Lower leg skin (tissue), 4 donors: ENCODE results near the gene DUSP3. TPM values are rescaled to one million over a fixed set of nuclear protein-coding genes. Genes with fewer than 3 reads are reported as not detected.

Experiments
- DNase-seq, 2 donors: peaks; one replicate each; pipeline ENCODE4 v3.0.0-alpha.2; 2019; ENCODE audit warnings: low spot score in 2 of 2
- H3K4me3 ChIP-seq: fragments of 200-600 bp; sonication (generic); 2 replicates; pipeline ENCODE4 v1.5.1; 2017; ENCODE audit warnings: mild to moderate bottlenecking, low read depth; ENCODE audit not compliant: poor library complexity, severe bottlenecking
- CTCF ChIP-seq, 3 donors: fragments of 450-650 bp; IDR thresholded peaks; one replicate each; pipeline ENCODE4 v1.5.1; 2016; ENCODE audit warnings: antibody characterized with exemption in 3 of 3, mild to moderate bottlenecking in 3 of 3, moderate library complexity in 2 of 3
- POLR2A ChIP-seq, 2 donors: fragments of 450-650 bp; IDR thresholded peaks; one replicate each; pipeline ENCODE4 v1.6.1; 2016 to 2017; ENCODE audit warnings: antibody characterized with exemption in 2 of 2, mild to moderate bottlenecking in 1 of 2, moderate library complexity in 1 of 2
- WGBS, 2 donors: methylation state at CpG; one replicate each; pipeline ENCODE4 v1.1.5; 2018; 5-methylcytosine and 5-hydroxymethylcytosine counted together
- intact Hi-C: fragments of 100-400 bp; cut with DNase I; formaldehyde crosslinking; loops from one replicate; pipeline ENCODE4 v1.15.0; 2023; ENCODE audit warnings: low total_unique reads
- total RNA-seq, 4 donors: library from RNA; depleted of rRNA; stranded (reverse); fragments of >200 nt; gene quantifications; one replicate each; pipeline ENCODE4 v1.1.0, GENCODE V29; 2016

The DUSP3 gene
- total RNA-seq, 4 donors from 2014 or later, result 33.2 to 44.1 (median 37.9) TPM

- WGBS, 2 donors, result 85 to 91% methylated on average over 2 of the region's 2 CpGs
- TF ChIP-seq CTCF (IDR thresholded peaks at IDR 0.05), result no peak
- TF ChIP-seq POLR2A (IDR thresholded peaks at IDR 0.05), result no peak
- no peak overlapping the region for H3K4me3 ChIP-seq
- intact Hi-C loops, result no loop called here
- no peak for DNase-seq
These were observed 7.8 kb downstream of the DUSP3 start for GRCh38 chr17:43770957-43771356.

- intact Hi-C loops, result no loop called here
- 91 to 93% methylated on average over 11 of the region's 11 CpGs for WGBS, 2 donors
- no peak for DNase-seq
These were observed 8.9 kb downstream of the DUSP3 start for GRCh38 chr17:43769859-43770258.

GRCh38 chr17:43769426-43769825 lies 9.4 kb downstream of the DUSP3 start:
- peak in 1 of 2 donors; percentile 77 for DNase-seq
- no peak for TF ChIP-seq CTCF (IDR thresholded peaks at IDR 0.05)
- TF ChIP-seq POLR2A (IDR thresholded peaks at IDR 0.05), result no peak
- WGBS, 2 donors, result 87 to 90% methylated on average over 15 to 16 of the region's 16 CpGs
- H3K4me3 ChIP-seq, result no peak overlapping the region
- intact Hi-C loops, result no loop called here

More at GRCh38 chr17:43769859-43770258, 8.9 kb downstream of the DUSP3 start:
- no peak for TF ChIP-seq POLR2A (IDR thresholded peaks at IDR 0.05)
- no peak overlapping the region for H3K4me3 ChIP-seq

- no peak for TF ChIP-seq POLR2A (IDR thresholded peaks at IDR 0.05)
- no peak for TF ChIP-seq CTCF (IDR thresholded peaks at IDR 0.05)
- WGBS, 2 donors, result 88 to 90% methylated on average over 7 of the region's 7 CpGs
- H3K4me3 ChIP-seq, result no peak overlapping the region
- no peak for DNase-seq
- intact Hi-C loops, result no loop called here
These were observed 9.8 kb downstream of the DUSP3 start for GRCh38 chr17:43768943-43769342.

- intact Hi-C loops, result no loop called here
- DNase-seq, result peak; percentile 60 to 90
- WGBS, 2 donors, result 37 to 47% methylated on average over 9 of the region's 9 CpGs
- no peak overlapping the region for H3K4me3 ChIP-seq
- TF ChIP-seq CTCF (IDR thresholded peaks at IDR 0.05) (no peak), POLR2A (IDR thresholded peaks at IDR 0.05) (no peak)
These were observed 10.4 kb downstream of the DUSP3 start for GRCh38 chr17:43768382-43768781.

GRCh38 chr17:43767713-43768059 lies 11.1 kb downstream of the DUSP3 start:
- WGBS, 2 donors, result 68 to 76% methylated on average over 5 of the region's 5 CpGs
- H3K4me3 ChIP-seq, result no peak overlapping the region
- TF ChIP-seq POLR2A (IDR thresholded peaks at IDR 0.05), result no peak
- TF ChIP-seq CTCF (IDR thresholded peaks at IDR 0.05), result no peak
- intact Hi-C loops, result no loop called here
- DNase-seq, result peak in 1 of 2 donors; percentile 81
